PC-3 (cell line): ENCODE results near the gene NACAD.

ENCODE experiments used
- CTCF ChIP-seq: fragments of 300-600 bp; sonication (generic); conservative IDR thresholded peaks from 2 replicates; pipeline ENCODE4 v1.5.1; 2017; ENCODE audit warnings: antibody characterized with exemption, low read depth, mild to moderate bottlenecking, low read length
- EZH2 ChIP-seq: fragments of 300-600 bp; sonication (generic); IDR thresholded peaks from one replicate; pipeline ENCODE4 v1.6.1; 2017; ENCODE audit warnings: antibody characterized with exemption, mild to moderate bottlenecking, low read length; ENCODE audit not compliant: unreplicated experiment
- EZH2phosphoT487 ChIP-seq: fragments of 300-600 bp; sonication (generic); IDR thresholded peaks from 2 replicates; pipeline ENCODE4 v1.6.1; 2018; ENCODE audit warnings: mild to moderate bottlenecking, antibody characterized with exemption, low read length, borderline replicate concordance

GRCh38 chr7:45133877-45134276 lies 45.1 kb upstream of the NACAD start:
- TF ChIP-seq CTCF: no peak
- no peak for TF ChIP-seq EZH2
- TF ChIP-seq EZH2phosphoT487: no peak
